Kidney (tissue), 14 donors: Measurements from ENCODE around the gene RFC5. TPM values are rescaled to one million over a fixed set of nuclear protein-coding genes. Genes with fewer than 3 reads are reported as not detected.

ENCODE experiments used
- DNase-seq, 5 donors: peaks; one replicate each; pipeline ENCODE4 v3.0.0-alpha.2; 2013 to 2020
- FAIRE-seq: peaks from 2 replicates; lab custom pipeline; 2012; peaks lifted over from hg19 to GRCh38; lab: Jason Lieb, UNC
- H3K27ac ChIP-seq, 2 donors: one replicate each; pipeline ENCODE4 v1.7.0; 2013; ENCODE audit warnings: low read depth in 2 of 2, low read length in 2 of 2, inconsistent platforms in 1 of 2
- H3K27me3 ChIP-seq: one replicate; pipeline ENCODE4 v1.7.1; 2013; ENCODE audit warnings: low read length, inconsistent platforms; ENCODE audit not compliant: control insufficient read depth, insufficient read depth
- H3K36me3 ChIP-seq, 3 donors: one replicate each; pipeline versions ENCODE4 v1.7.0 to v1.7.1; 2013; ENCODE audit warnings: low read length in 3 of 3, control low read depth in 1 of 3, inconsistent platforms in 1 of 3; ENCODE audit not compliant: insufficient read depth in 3 of 3, control insufficient read depth in 2 of 3
- H3K4me1 ChIP-seq, 3 donors: one replicate each; pipeline versions ENCODE4 v1.7.0 to v1.7.1; 2013; ENCODE audit warnings: low read length in 3 of 3, inconsistent platforms in 1 of 3, low read depth in 1 of 3; ENCODE audit not compliant: control insufficient read depth in 2 of 3, insufficient read depth in 2 of 3
- H3K4me3 ChIP-seq, 3 donors: one replicate each; pipeline versions ENCODE4 v1.7.0 to v1.8.1; 2013; ENCODE audit warnings: low read length in 3 of 3, control low read depth in 1 of 3, inconsistent platforms in 1 of 3
- H3K9ac ChIP-seq, 3 donors: one replicate each; pipeline versions ENCODE4 v1.7.0 to v1.7.1; 2013; ENCODE audit warnings: low read length in 3 of 3, control low read depth in 1 of 3, inconsistent platforms in 1 of 3
- H3K9me3 ChIP-seq, 3 donors: one replicate each; pipeline versions ENCODE4 v1.7.0 to v1.7.1; 2013; ENCODE audit warnings: low read length in 3 of 3, control low read depth in 1 of 3, inconsistent platforms in 1 of 3; ENCODE audit not compliant: control insufficient read depth in 2 of 3, insufficient read depth in 1 of 3
- CTCF ChIP-seq: IDR thresholded peaks from 3 replicates; pipeline ENCODE4 v1.5.1; 2012; ENCODE audit warnings: mild to moderate bottlenecking, moderate library complexity, borderline replicate concordance; ENCODE audit not compliant: insufficient read depth; ENCODE audit errors: extremely low read depth
- intact Hi-C: fragments of 100-400 bp; cut with DNase I; formaldehyde crosslinking; loops from one replicate; pipeline ENCODE4 v1.11.1; 2022
- polyA plus RNA-seq: library from polyadenylated mRNA; stranded (reverse); fragments of 350-450 nt; fragmentation: Illumina TruSeq; extraction: RNeasy Lipid Tissue Mini Kit (QIAGEN cat#74804); gene quantifications from one replicate; pipeline ENCODE4 v1.2.3, GENCODE V29; 2014; ENCODE audit warnings: low read depth, low replicate concordance; ENCODE audit not compliant: insufficient read depth
- total RNA-seq: library from RNA; stranded (reverse); fragmentation: NEBNext Ultra II Directional; extraction: Animal tissue kit (Norgen Biotek cat#: 25700); gene quantifications from one replicate; pipeline ENCODE4 v1.2.1, GENCODE V29; 2021
- donor health status: control.
- donor health status: control.
- donor health status: control.
- donor health status: control.
- donor health status: control.
- donor health status: DM: yes; HTN: yes; CAD: no.
- donor health status: Normal renal cell carcinoma (clear cell type).

The RFC5 gene
- total and polyA plus RNA-seq, 2 donors from 2014 or later, result 7.0 to 13.0 TPM

- Histone ChIP-seq H3K27me3 (no peaks in the 10 kb centered on the region), H3K27ac (no peak overlapping the region), H3K9me3 (no peaks in the 10 kb centered on the region), H3K4me1 (no peaks in the 10 kb centered on the region), H3K4me3 (no peak overlapping the region), H3K36me3 (peaks cover 0 to 30% (median 9%) of the 10 kb centered on the region in 3 donors), H3K9ac (no peak overlapping the region)
- DNase-seq (no peak), FAIRE-seq (no peak)
- intact Hi-C loops, result no loop called here
- no peak for TF ChIP-seq CTCF
These were observed 6.2 kb downstream of the RFC5 start for GRCh38 chr12:118022728-118023109.

GRCh38 chr12:118023301-118023860, 6.9 kb downstream of the RFC5 start:
- no peak for TF ChIP-seq CTCF
- H3K9ac ChIP-seq, result no peak overlapping the region
- H3K27ac ChIP-seq, result no peak overlapping the region
- intact Hi-C loops, result no loop called here
- H3K27me3 ChIP-seq, result no peaks in the 10 kb centered on the region
- H3K4me3 ChIP-seq, result no peak overlapping the region
- FAIRE-seq (no peak), DNase-seq (no peak)
- H3K9me3 ChIP-seq, result no peaks in the 10 kb centered on the region
- no peaks in the 10 kb centered on the region for H3K4me1 ChIP-seq
- H3K36me3 ChIP-seq, result peaks cover 0 to 33% (median 9%) of the 10 kb centered on the region in 3 donors

- Histone ChIP-seq H3K36me3 (peaks cover 0 to 28% (median 7%) of the 10 kb centered on the region in 3 donors), H3K27ac (no peak overlapping the region)
- FAIRE-seq, result no peak
These were observed 8.7 kb downstream of the RFC5 start for GRCh38 chr12:118025168-118025567.

More at GRCh38 chr12:118025168-118025567, 8.7 kb downstream of the RFC5 start:
- TF ChIP-seq CTCF, result no peak
- no peak for DNase-seq
- Histone ChIP-seq H3K4me3 (no peak overlapping the region), H3K9ac (no peak overlapping the region), H3K4me1 (no peaks in the 10 kb centered on the region), H3K27me3 (no peaks in the 10 kb centered on the region), H3K9me3 (no peaks in the 10 kb centered on the region)
- intact Hi-C loops, result no loop called here
